Esophagus squamous epithelium (tissue), 5 donors: ENCODE measurements around the gene PXK. TPM values are rescaled to one million over a fixed set of nuclear protein-coding genes. Genes with fewer than 3 reads are reported as not detected.

ENCODE experiments used
- DNase-seq: peaks from one replicate; lab custom pipeline; 2025; lab: John Stamatoyannopoulos, UW
- H3K27ac ChIP-seq, 4 donors: fragments of 200-600 bp; sonication (generic); one replicate each; pipeline ENCODE4 v1.5.1; 2016 to 2019; ENCODE audit warnings: mild to moderate bottlenecking in 1 of 4
- H3K27me3 ChIP-seq, 4 donors: fragments of 200-600 bp; sonication (generic); 1 replicate in 3 of 4; 2 replicates in 1 of 4; pipeline versions ENCODE4 v1.5.1 to v1.6.0; 2017 to 2021; ENCODE audit warnings: antibody characterized with exemption in 1 of 4
- H3K36me3 ChIP-seq, 3 donors: fragments of 200-600 bp; sonication (generic); one replicate each; pipeline ENCODE4 v1.5.1; 2016 to 2019
- H3K4me1 ChIP-seq, 3 donors: fragments of 200-600 bp; sonication (generic); one replicate each; pipeline ENCODE4 v1.5.1; 2017 to 2019
- H3K4me3 ChIP-seq, 4 donors: fragments of 200-600 bp; sonication (generic); 1 replicate in 3 of 4; 2 replicates in 1 of 4; pipeline ENCODE4 v1.5.1; 2016 to 2019; ENCODE audit warnings: mild to moderate bottlenecking in 2 of 4, moderate library complexity in 1 of 4
- H3K9me3 ChIP-seq, 3 donors: fragments of 200-600 bp; sonication (generic); one replicate each; pipeline ENCODE4 v1.5.1; 2016 to 2019
- CTCF ChIP-seq, 6 experiments: fragments of 450-650 bp in 4 of 6; fragments of 200-600 bp in 2 of 6; sonication (generic) in 2 of 6; IDR thresholded peaks; one replicate each; pipeline ENCODE4 v1.5.1; 2016 to 2019; ENCODE audit warnings: antibody characterized with exemption in 6 of 6, mild to moderate bottlenecking in 4 of 6, moderate library complexity in 4 of 6
- POLR2A ChIP-seq, 4 donors: fragments of 450-650 bp; IDR thresholded peaks; one replicate each; pipeline ENCODE4 v1.6.1; 2017; ENCODE audit warnings: antibody characterized with exemption in 4 of 4, mild to moderate bottlenecking in 4 of 4, moderate library complexity in 3 of 4
- WGBS, 2 donors: methylation state at CpG; one replicate each; pipeline ENCODE4 v1.1.5; 2018; 5-methylcytosine and 5-hydroxymethylcytosine counted together
- intact Hi-C: fragments of 100-400 bp; cut with DNase I; formaldehyde crosslinking; loops from one replicate; pipeline ENCODE4 v1.15.0; 2022
- total RNA-seq, 4 donors: library from RNA; depleted of rRNA; stranded (reverse); fragments of >200 nt; gene quantifications; one replicate each; pipeline ENCODE4 v1.1.0, GENCODE V29; 2016
- donor health status: DM: yes; HTN: yes; CAD: no.

The PXK gene
- total RNA-seq, 4 donors from 2014 or later: 6.5 to 25.9 (median 12.2) TPM

DNA sequence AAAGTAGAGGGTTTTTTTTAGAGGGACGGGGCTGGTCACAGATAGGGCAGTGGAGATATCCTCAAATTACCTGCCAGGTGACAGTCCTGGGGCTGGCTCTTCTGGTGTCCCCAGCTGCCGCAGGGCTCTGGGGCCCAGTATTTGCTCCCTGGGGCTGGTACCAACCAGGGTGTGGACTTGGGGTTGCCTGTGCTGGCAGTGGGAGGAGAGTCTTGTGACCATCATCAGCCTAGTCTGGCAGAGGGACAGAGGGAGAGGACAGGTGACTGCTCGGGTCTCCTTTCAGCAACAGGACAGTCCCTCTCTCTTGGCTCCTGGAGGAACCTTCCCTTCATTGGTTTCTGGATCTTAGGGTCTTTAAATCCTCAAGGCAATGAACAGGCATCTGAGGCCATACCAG is 34.5 kb upstream of the PXK start:
- DNase-seq: no peak
- intact Hi-C loops: loop anchor here (5.0 kb wide), 1 partner anchor 111 kb away; no protein-coding TSS in a partner anchor
- Histone ChIP-seq H3K4me1 (peaks cover 0 to 17% (median 0%) of the 10 kb centered on the region in 3 donors), H3K27ac (no peak overlapping the region), H3K27me3 (peaks cover 0 to 5% (median 0%) of the 10 kb centered on the region in 4 donors), H3K4me3 (no peak overlapping the region), H3K9me3 (no peaks in the 10 kb centered on the region), H3K36me3 (peaks cover 0 to 12% (median 0%) of the 10 kb centered on the region in 3 donors)
- no peak for TF ChIP-seq CTCF (IDR thresholded peaks at IDR 0.05)
- no peak for TF ChIP-seq POLR2A (IDR thresholded peaks at IDR 0.05)
- 43% methylated on average over 2 of the region's 3 CpGs; no CpG with 5 or more reads in 1 of the 2 donors for WGBS, 2 donors

GRCh38 chr3:58299075-58299474 is 33.6 kb upstream of the PXK start:
- Histone ChIP-seq H3K9me3 (no peaks in the 10 kb centered on the region), H3K27me3 (peaks cover 0 to 5% (median 0%) of the 10 kb centered on the region in 4 donors), H3K4me3 (no peak overlapping the region), H3K27ac (no peak overlapping the region), H3K36me3 (peaks cover 0 to 3% (median 0%) of the 10 kb centered on the region in 3 donors), H3K4me1 (peaks cover 0 to 17% (median 0%) of the 10 kb centered on the region in 3 donors)
- intact Hi-C loops: loop anchor here (5.0 kb wide), 1 partner anchor 112 kb away; no protein-coding TSS in a partner anchor
- TF ChIP-seq CTCF (IDR thresholded peaks at IDR 0.05) (no peak), POLR2A (IDR thresholded peaks at IDR 0.05) (no peak)
- WGBS, 2 donors: 51 to 65% methylated on average over 2 of the region's 2 CpGs
- no peak for DNase-seq

GRCh38 chr3:58299839-58300516 is 32.7 kb upstream of the PXK start:
- intact Hi-C loops: loop anchor here (5.0 kb wide), 1 partner anchor 113 kb away; no protein-coding TSS in a partner anchor
- WGBS, 2 donors: 7 to 18% methylated on average over 8 of the region's 8 CpGs
- Histone ChIP-seq H3K27ac (no peak overlapping the region), H3K4me3 (no peak overlapping the region), H3K9me3 (no peaks in the 10 kb centered on the region), H3K36me3 (no peaks in the 10 kb centered on the region), H3K27me3 (peaks cover 0 to 5% (median 0%) of the 10 kb centered on the region in 4 donors), H3K4me1 (peaks cover 0 to 17% (median 0%) of the 10 kb centered on the region in 3 donors)
- no peak for TF ChIP-seq POLR2A (IDR thresholded peaks at IDR 0.05)
- peak; percentile 41 to 70 (median 58) for TF ChIP-seq CTCF (IDR thresholded peaks at IDR 0.05)
- DNase-seq: no peak

DNA sequence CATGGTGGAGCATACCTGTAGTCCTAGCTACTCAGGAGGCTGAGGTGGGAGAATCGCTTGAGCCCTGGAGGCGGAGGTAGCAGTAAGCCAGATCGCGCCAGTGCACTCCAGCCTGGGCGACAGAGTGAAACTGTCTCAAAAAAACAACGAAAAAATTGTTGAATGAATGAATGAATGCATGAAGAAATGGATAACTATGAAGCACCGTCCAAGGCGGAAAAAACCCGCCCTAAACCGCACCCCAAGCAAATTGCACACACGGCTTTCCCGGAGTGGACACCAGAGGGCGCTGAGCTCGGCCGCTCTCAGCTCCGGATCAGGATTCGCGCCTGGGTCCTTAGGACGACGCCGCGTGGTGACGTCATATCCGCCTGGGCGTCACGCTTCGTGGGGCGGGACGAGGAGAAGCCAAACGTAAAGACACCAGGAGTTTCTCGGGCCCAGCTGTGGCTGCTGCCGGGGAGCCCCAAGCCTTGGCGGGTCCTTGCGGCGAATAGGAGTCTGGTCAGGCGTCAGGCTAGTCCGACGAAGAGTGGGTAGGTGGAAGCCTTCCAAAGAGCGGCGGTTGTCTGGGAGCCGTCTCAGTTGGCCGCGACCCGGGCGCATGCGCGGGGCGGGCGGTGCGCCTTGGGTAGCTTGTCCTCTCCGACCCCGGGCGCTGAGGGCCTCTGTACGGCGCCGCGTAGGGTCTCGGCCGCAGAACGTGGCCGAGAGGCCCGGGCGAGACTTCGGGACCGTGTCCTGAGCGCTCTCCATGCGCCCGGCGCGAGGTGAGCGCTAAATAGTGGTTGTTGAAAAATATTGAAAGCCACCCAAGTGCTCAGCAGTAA is 26.6 kb upstream of the PXK start, which contains the start of the genes HTD2 and RPP14:
TSS of gene HTD2 (plus strand) at position 639 of the 830 bp plus-strand sequence. CDS start 11,094 bp downstream, outside the sequence.
TSS of gene RPP14 (plus strand) at position 364 of the 830 bp plus-strand sequence. CDS start 4,085 bp downstream, outside the sequence.
- intact Hi-C loops: no loop called here
- peak within 1 kb of the TSS; percentile 79 to 96 (median 84) for H3K4me3 ChIP-seq
- TF ChIP-seq POLR2A (IDR thresholded peaks at IDR 0.05) (peak in 3 of 4 donors; percentile 40 to 72 (median 69)), CTCF (IDR thresholded peaks at IDR 0.05) (peak; percentile 92 to 99 (median 97))
- peak within 1 kb of the TSS; percentile 98 to 99 (median 99) for H3K27ac ChIP-seq
- H3K27me3 ChIP-seq: peaks cover 0 to 5% (median 0%) of the 10 kb centered on the region in 4 donors
- peak; percentile 77 for DNase-seq
- peaks cover 11 to 36% (median 21%) of the 10 kb centered on the region in 3 donors for H3K4me1 ChIP-seq
- H3K36me3 ChIP-seq: peaks cover under 1 to 29% (median 1%) of the 10 kb centered on the region in 3 donors
- WGBS, 2 donors: 15 to 18% methylated on average over 22 to 25 of the region's 71 CpGs
- no peaks in the 10 kb centered on the region for H3K9me3 ChIP-seq
